Putamen (tissue), 1 donor: ENCODE data around the gene SLC31A1.
A peak's percentile ranks its signal among the peaks of the same experiment; 100 is the strongest.

Experiments used
- DNase-seq: peaks from one replicate; pipeline ENCODE4 v3.0.0-alpha.2; 2016; ENCODE audit warnings: low spot score

Gene SLC31A1

DNA sequence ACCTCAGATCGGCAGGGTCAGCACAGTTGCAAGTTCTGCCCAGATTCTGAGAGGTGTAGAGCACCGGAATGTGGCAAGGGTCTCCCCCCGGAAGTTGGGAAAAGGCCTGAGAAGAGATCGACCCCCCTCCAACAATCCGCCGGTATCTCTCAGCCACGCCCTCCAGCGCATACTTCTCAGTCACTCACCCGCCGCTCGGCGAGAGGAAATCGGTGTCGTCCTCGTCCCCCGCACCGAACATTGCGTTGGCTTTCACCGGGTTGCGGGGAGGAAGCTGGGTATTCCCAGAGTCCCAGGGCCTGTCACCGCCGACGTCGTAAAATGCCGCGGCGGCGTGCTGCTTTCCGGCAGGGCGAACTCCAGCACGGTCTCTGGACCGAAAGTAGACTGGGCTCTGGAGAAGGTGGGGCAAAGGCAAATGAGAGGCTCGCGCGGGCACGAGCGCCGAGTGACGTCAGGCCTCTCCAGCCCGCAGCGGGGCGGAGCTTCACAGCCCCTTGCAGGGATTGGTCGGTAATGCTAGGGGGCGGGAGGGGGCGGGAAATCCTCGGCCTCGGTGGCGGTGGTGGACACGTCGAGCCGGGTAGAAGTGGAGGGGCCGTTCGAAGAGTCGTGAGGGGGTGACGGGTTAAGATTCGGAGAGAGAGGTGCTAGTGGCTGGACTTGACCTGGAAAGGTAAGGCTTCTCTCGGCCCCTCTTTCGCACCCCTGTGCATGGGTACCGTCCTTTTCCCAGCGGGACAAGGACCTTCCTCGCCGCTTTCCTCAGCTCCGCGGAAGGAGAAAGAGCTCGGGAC, at the start of gene SLC31A1, which contains the start of gene FKBP15:
TSS of gene SLC31A1 (plus strand) at position 542 of the 797 bp plus-strand sequence. CDS start 34,605 bp downstream, outside the sequence.
TSS of gene FKBP15 (minus strand) at position 275 of the 797 bp plus-strand sequence. CDS start at position 241, 34 bp downstream.
- DNase-seq, result peak; percentile 99

GRCh38 chr9:113173341-113173740, 48.0 kb upstream of the SLC31A1 start:
- no peak for DNase-seq

DNA sequence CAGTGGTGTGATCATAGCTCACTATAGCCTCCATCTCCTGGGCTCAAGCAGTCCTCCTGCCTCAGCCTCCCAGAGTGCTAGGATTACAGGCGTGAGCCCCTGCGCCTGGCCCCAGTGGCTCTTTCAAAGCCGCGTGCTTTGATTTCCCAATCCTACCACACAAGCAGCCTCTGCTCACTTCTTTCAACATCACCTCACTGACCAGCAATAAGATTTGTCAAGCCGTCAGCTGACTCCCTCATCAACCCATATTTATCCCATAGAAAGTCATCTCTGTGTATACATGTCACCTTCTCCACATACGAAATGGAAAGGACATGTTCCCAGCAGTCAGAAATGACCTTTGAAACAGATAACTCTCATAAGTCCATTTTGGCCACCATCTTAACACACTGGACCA, 44.5 kb upstream of the SLC31A1 start:
- no peak for DNase-seq

DNA sequence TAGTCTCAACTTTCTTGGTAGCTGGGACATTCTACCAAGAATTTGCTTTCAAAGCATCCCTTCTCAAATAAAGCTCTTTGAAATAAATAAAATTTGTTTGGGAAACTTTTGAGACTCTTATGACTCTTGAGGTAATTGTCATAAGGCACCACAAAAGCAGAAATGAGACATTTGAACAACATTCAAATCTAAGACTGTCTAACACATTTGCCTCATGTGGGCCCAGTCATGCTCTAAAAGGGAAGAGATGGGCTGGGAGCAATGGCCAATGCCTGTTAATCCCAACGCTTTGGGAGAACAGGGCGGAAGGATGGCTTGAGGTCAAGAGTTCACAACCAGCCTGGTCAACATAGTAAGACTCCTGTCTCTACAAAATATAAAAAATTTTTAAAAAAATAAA, 44.1 kb upstream of the SLC31A1 start:
- DNase-seq, result no peak

DNA sequence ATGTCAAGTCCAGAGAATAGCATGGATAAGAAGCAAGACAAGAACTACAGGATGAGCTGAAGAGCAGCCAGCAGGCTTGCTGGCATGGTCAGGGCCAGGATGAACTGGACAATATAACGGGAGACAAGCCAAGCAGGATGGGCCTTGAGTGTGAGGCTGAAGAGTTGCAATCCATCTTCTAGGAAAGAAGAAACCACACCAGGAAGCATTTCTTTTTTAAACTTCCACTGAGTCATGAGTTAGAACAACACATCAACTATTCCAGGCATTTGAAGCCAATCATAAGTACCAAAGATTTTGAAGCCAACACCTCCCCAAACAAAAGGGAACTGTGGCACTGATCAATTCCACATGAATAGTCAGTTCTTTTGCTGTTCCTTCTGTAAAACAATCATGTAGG, 43.3 kb upstream of the SLC31A1 start:
- DNase-seq, result no peak

GRCh38 chr9:113179839-113180238, 41.5 kb upstream of the SLC31A1 start:
- DNase-seq, result no peak

DNA sequence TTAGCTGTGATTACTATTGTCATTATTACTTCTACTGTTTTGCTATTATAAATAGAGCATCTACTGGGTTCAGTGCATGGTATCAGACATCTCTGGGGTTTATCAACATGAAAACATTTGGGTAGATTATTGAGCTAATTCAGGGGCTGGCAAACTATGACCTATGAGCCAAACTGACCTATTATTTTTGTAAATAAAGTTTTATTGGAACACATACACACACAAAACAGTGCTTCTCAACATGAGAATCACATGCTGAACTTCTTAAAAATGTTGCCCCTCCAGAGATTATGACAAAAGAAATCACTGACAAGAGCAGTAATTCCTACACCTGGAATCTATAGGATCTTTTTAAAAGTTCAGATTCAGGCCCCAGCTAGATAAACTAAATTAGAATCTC, 40.2 kb upstream of the SLC31A1 start:
- DNase-seq, result no peak

- no peak for DNase-seq
These were observed 37.3 kb upstream of the SLC31A1 start for GRCh38 chr9:113183956-113184488.

- no peak for DNase-seq
These were observed 36.8 kb upstream of the SLC31A1 start for GRCh38 chr9:113184539-113184938.

DNA sequence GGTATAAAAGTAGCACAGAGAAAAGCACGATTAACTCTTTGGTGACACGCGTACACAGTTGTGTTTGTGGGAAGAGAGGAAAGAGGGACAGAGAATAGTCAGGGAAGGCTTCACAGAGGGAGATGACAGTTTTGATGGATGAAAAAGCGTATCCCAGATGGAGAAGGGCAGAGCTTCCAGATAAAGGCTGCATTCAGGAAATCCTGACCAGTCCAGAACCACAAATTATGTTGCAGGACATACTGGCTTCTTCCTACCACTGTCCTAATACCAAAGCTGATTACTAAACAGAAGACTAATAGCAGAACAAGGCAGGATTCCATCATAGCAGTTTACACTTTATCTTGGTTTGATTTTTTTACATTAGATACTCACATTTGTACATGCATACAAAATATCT, 36.1 kb upstream of the SLC31A1 start:
- DNase-seq, result no peak

DNA sequence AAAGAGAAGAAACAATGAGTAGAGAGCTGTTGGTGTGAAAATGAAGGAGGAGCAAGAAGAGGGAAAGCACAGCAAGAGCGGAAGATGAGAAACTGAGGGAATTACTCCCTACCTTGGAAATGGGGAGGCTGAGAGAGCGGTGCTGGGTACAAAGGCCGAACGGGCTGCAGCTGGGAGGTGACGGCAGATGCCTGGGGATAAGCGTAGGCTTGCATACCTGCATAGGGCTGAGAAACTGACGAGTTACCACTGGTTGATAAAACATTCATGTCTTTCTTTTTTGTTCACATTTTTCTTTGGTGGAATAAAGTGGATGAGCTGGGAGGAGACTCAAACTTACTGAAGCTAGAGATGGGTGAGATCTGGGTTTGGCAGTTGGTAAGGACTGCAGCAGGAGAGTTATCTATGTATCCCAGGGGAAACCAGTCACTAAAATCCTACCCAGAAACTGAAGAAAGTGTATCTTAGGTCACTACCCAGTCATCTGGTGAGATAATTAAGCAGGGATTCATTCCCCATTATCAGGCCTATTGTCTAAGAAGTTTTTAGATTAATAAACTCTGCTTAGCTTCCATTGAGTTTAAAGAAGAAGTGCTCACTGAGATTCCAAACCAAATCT, 35.1 kb upstream of the SLC31A1 start:
- no peak for DNase-seq

GRCh38 chr9:113187929-113188595, 33.3 kb upstream of the SLC31A1 start:
- peak; percentile 26 for DNase-seq

- DNase-seq, result no peak
These were observed 28.9 kb upstream of the SLC31A1 start for GRCh38 chr9:113192455-113192854.

DNA sequence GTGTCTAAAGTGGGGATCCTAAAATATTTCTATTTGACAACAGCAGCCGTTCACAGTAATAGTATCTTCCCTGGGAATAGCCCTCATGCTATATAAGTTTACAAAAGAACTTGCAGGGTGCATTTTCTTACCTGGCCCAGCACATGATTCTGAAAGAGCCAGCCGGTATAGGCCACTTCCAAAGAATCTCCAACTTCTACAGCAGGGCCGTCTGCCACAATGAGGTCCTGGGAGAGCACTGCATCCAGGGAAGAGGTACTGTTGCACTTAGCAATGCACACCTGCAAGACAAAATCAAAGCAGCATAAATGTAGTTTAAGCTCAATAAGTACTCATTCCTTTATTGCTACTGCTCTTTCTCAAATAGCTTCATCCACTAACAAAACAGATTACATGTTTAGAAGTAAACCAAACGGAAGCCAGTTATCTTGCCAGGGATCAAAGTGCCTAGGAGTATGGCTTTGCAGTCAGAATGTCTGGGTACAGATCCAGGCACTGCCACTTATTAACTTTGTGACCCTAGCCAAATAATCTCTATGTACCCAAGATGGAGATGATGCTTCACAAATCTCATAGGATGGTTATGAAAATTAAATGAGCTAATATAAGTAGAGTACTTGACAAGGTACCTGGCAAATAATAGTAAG, 21.5 kb upstream of the SLC31A1 start:
- no peak for DNase-seq

- no peak for DNase-seq
These were observed 15.9 kb upstream of the SLC31A1 start for GRCh38 chr9:113205432-113205831.

GRCh38 chr9:113205861-113206260, 15.5 kb upstream of the SLC31A1 start:
- DNase-seq, result no peak

DNA sequence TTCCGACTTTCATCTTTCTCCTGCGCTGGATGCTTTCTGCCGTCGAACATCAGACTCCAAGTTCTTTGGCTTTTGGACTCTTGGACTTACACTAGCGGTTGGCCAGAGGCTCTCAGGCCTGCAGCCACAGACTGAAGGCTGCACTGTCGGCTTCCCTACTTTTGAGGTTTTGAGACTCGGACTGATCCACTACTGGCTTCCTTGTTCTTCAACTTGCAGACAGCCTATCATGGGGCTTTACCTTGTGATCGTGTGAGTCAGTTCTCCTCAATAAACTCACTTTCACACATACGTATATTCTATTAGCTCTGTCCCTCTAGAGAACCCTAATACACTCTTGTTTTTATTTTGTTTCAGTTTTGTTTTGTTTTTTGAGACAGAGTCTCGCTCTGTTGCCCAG, 10.5 kb upstream of the SLC31A1 start:
- DNase-seq, result no peak

DNA sequence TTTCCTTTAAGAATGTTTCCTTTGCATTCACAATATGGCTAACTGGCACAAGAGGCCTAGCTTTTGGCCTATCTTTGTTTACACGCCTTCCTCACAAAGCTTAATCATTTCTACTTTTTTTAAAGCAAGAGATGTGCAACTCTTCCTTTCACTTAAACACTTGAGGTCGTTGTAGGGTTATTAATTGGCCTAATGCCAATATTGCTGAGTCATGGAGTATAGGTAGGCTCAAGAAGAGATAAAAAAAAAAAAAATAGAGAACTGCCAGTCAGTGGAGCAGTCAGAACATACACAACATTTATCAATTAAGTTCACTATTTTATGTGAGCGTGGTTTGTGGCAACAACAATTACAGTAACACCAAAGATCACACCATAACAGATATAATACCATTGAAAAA, 6.2 kb upstream of the SLC31A1 start:
- no peak for DNase-seq

GRCh38 chr9:113216406-113216805, 4.9 kb upstream of the SLC31A1 start:
- no peak for DNase-seq

DNA sequence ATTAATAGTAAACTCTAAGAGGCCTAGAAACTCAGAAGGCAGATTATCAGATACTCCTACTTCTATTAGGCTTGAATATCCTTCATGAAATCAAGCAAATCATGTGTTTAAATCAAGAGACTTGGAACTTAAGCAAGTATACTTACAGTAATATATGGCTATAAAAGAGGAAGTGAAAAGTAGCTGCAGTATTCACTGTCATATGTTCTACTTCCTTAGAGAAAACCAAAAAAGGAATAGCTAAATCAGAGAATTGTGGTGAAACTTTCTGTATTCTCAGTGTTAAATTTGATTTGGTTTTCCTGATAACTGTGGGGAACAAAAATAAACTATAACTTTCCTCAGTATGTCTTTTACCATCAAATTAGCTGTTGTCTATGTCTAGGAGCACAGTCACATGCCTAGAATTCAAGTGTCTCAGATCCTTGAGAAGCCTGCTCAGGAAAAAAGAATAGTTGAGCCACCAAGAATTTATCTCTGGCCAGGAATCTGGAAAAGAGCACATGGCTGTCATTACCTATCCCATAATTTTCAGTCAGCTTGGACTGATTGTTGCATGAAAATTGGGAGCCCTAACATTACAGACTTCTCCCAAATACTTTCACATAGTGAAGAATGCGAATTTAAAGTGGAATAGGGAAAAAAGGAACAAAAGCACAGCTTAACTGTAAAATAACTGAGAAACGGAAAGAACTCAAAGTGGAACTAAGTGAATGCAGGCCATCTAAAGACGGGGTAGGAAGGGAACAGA, 2.0 kb upstream of the SLC31A1 start:
- DNase-seq, result no peak

GRCh38 chr9:113219969-113220368, 1.4 kb upstream of the SLC31A1 start:
- no peak for DNase-seq
